Measurements from ENCODE around the gene SRSF1. TPM values are rescaled to one million over a fixed set of nuclear protein-coding genes. Genes with fewer than 3 reads are reported as not detected.
A peak's percentile ranks its signal among the peaks of the same experiment; 100 is the strongest.

The SRSF1 gene
- total RNA-seq, 1 donor from 2014 or later, result 306 TPM

GRCh38 chr17:58028578-58028977, 21.5 kb upstream of the SRSF1 start:
- peaks cover 3% of the 10 kb centered on the region for H3K27me3 Mint-ChIP-seq
- H3K27ac Mint-ChIP-seq, result no peak overlapping the region
- H3K36me3 Mint-ChIP-seq, result peaks cover 3% of the 10 kb centered on the region
- H3K4me3 Mint-ChIP-seq, result no peak overlapping the region
- TF ChIP-seq CTCF (conservative IDR thresholded peaks at IDR 0.05), result no peak
- no peak for DNase-seq (ENCODE audit: extremely low spot score, unreplicated experiment)
- H3K4me1 Mint-ChIP-seq (ENCODE audit: unreplicated experiment), result no peaks in the 10 kb centered on the region
- peaks cover 10% of the 10 kb centered on the region for H3K9me3 Mint-ChIP-seq

DNA sequence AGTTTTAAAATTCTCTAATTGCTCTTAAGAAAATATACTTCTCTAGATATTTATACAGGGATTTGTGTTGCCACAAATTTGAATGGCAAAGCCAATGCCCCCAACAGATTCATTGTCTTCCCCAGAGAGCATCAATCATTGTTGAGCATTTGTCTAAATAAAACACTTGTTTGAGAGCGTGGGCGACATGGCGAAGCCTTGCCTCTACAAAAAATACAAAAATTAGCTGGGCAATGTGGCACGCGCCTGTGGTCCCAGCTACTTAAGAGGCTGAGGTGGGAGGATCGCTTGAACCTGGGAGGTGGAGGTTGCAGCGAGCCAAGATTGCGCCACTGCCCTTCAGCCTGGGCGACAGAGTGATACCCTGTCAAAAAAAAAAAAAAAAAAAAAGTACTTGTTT, 13.4 kb upstream of the SRSF1 start:
- peaks cover 3% of the 10 kb centered on the region for H3K27me3 Mint-ChIP-seq
- no peak for TF ChIP-seq CTCF (conservative IDR thresholded peaks at IDR 0.05)
- H3K27ac Mint-ChIP-seq, result no peak overlapping the region
- no peak for DNase-seq (ENCODE audit: extremely low spot score, unreplicated experiment)
- no peaks in the 10 kb centered on the region for H3K4me1 Mint-ChIP-seq (ENCODE audit: unreplicated experiment)
- H3K4me3 Mint-ChIP-seq, result no peak overlapping the region
- no peaks in the 10 kb centered on the region for H3K9me3 Mint-ChIP-seq
- H3K36me3 Mint-ChIP-seq, result peaks cover 5% of the 10 kb centered on the region

DNA sequence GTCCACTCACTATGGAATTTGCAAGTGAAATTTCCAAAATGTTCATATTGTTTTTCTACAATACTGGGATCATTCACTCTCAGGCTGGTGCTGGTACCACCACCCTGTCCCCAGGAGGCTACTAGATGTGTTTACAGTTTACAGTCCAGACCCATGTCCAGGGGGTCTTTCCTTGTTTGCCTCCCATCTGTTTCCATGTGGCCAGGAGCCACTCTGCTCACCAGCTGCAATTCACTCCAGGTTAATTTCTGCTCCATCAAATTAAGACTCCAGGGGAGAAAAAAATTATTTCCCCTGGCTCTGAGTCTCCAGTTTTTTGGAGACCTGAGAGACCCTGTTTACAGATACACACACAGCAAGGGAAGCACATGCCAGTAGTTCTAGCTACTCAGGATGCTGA, 12.5 kb upstream of the SRSF1 start:
- no peaks in the 10 kb centered on the region for H3K27me3 Mint-ChIP-seq
- no peak for TF ChIP-seq CTCF (conservative IDR thresholded peaks at IDR 0.05)
- peaks cover 5% of the 10 kb centered on the region for H3K36me3 Mint-ChIP-seq
- H3K4me3 Mint-ChIP-seq, result no peak overlapping the region
- H3K4me1 Mint-ChIP-seq (ENCODE audit: unreplicated experiment), result no peaks in the 10 kb centered on the region
- no peaks in the 10 kb centered on the region for H3K9me3 Mint-ChIP-seq
- H3K27ac Mint-ChIP-seq, result no peak overlapping the region
- no peak for DNase-seq (ENCODE audit: extremely low spot score, unreplicated experiment)

- TF ChIP-seq CTCF (conservative IDR thresholded peaks at IDR 0.05), result no peak
- Mint-ChIP-seq H3K4me1 (ENCODE audit: unreplicated experiment) (no peaks in the 10 kb centered on the region), H3K9me3 (no peaks in the 10 kb centered on the region), H3K36me3 (peaks cover 5% of the 10 kb centered on the region), H3K27me3 (no peaks in the 10 kb centered on the region), H3K27ac (peak overlapping the region; percentile 11), H3K4me3 (no peak overlapping the region)
- no peak for DNase-seq (ENCODE audit: extremely low spot score, unreplicated experiment)
Measured at GRCh38 chr17:58019039-58019438, 12.0 kb upstream of the SRSF1 start.

DNA sequence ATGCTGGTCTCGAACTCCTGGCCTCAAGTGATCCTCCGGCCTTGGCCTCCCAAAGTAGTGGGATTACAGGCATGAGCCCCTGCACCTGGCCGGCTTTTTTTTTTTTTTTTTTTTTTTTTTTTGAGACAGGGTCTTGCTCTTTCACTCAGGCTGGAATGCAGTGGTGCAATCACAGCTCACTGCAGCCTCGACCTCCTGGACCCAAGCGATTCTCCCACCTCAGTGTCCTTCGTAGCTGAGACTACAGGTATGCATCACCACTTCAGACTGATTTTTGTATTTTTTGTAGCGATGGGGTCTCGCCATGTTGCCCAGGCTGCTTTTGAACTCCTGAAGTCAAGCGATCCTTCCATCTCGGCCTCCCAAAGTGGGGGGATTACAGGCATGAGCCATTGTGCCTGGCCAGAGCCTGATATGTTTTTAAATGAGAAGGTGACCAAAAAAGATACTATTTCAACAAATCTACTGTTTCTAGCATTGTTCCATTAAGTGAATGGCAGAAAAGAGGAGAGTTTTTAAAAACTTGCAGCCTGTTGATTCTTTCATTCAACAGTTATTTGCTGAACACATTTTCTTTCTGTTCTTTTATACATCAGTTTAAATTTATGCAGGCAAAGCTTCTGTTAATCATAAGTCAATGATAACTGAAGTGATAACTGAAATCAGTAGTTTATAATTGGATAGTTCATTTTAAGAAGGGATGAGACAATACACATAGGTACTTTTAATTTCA, 3.2 kb upstream of the SRSF1 start:
- no peak for DNase-seq (ENCODE audit: extremely low spot score, unreplicated experiment)
- Mint-ChIP-seq H3K36me3 (peaks cover 19% of the 10 kb centered on the region), H3K27ac (no peak overlapping the region), H3K4me1 (ENCODE audit: unreplicated experiment) (peaks cover 12% of the 10 kb centered on the region), H3K27me3 (peaks cover 3% of the 10 kb centered on the region), H3K4me3 (no peak overlapping the region), H3K9me3 (no peaks in the 10 kb centered on the region)
- no peak for TF ChIP-seq CTCF (conservative IDR thresholded peaks at IDR 0.05)

Data from type B pancreatic cell (in vitro differentiated cells).